ENCODE results near the gene GOLGA8K.
"Not testable (repeated sequence)": the region's sequence is repeated elsewhere in the genome, so short reads cannot be mapped to it uniquely, and the experiment has no call there.

GRCh38 chr15:32370064-32370463 lies 33.0 kb downstream of the GOLGA8K start:
- not testable (repeated sequence) for TF ChIP-seq EZH2 (IDR thresholded peaks at IDR 0.05); POLR2AphosphoS5 (IDR thresholded peaks at IDR 0.05; ENCODE audit: borderline replicate concordance, low read depth, low read length)
